H9 (cell line): Measurements from ENCODE around the gene KBTBD8. TPM values are rescaled to one million over a fixed set of nuclear protein-coding genes. Genes with fewer than 3 reads are reported as not detected.

Experiments used
- DNase-seq: peaks from one replicate; pipeline ENCODE4 v3.0.0-alpha.2; 2017
- H2AFZ ChIP-seq: one replicate; pipeline ENCODE4 v1.6.1; 2013; ENCODE audit warnings: mild to moderate bottlenecking, low read length, control low read depth, moderate library complexity
- H2AK5ac ChIP-seq: 2 replicates; pipeline ENCODE4 v1.6.1; 2013; ENCODE audit warnings: low read length, control low read depth, mixed read lengths; ENCODE audit not compliant: insufficient read length
- H2BK120ac ChIP-seq: one replicate; pipeline ENCODE4 v1.6.1; 2013; ENCODE audit warnings: low read depth, mild to moderate bottlenecking, low read length, control low read depth, inconsistent platforms; ENCODE audit not compliant: poor library complexity, severe bottlenecking
- H2BK12ac ChIP-seq: 2 replicates; pipeline ENCODE4 v1.6.1; 2013; ENCODE audit warnings: low read length, control low read depth, mixed read lengths, low read depth; ENCODE audit not compliant: insufficient read length
- H2BK15ac ChIP-seq: 2 replicates; pipeline ENCODE4 v1.6.1; 2013; ENCODE audit warnings: low read depth, low read length, control low read depth
- H2BK20ac ChIP-seq: one replicate; pipeline ENCODE4 v1.6.1; 2013; ENCODE audit warnings: low read depth, mild to moderate bottlenecking, low read length, control low read depth, inconsistent platforms; ENCODE audit not compliant: poor library complexity, severe bottlenecking
- H2BK5ac ChIP-seq: 2 replicates; pipeline ENCODE4 v1.6.1; 2013; ENCODE audit warnings: low read length, control low read depth, mixed read lengths; ENCODE audit not compliant: insufficient read length
- H3K14ac ChIP-seq: 2 replicates; pipeline ENCODE4 v1.6.1; 2013; ENCODE audit warnings: low read length, control low read depth; ENCODE audit not compliant: insufficient read depth
- H3K18ac ChIP-seq: 2 replicates; pipeline ENCODE4 v1.6.1; 2013; ENCODE audit warnings: low read depth, mild to moderate bottlenecking, mixed read lengths, low read length, control low read depth; ENCODE audit not compliant: insufficient read length
- H3K23ac ChIP-seq: 2 replicates; pipeline ENCODE4 v1.6.1; 2013; ENCODE audit warnings: low read length, control low read depth, mixed read lengths, low read depth; ENCODE audit not compliant: insufficient read length
- H3K23me2 ChIP-seq: 2 replicates; pipeline ENCODE4 v1.6.1; 2013; ENCODE audit warnings: low read depth, mild to moderate bottlenecking, mixed read lengths, low read length, control low read depth; ENCODE audit not compliant: insufficient read length, poor library complexity, severe bottlenecking
- H3K27ac ChIP-seq: 2 replicates; pipeline ENCODE4 v1.5.1; 2013; ENCODE audit warnings: low read length, control low read depth, mixed read lengths, low read depth; ENCODE audit not compliant: insufficient read length
- H3K27me3 ChIP-seq: 2 replicates; pipeline ENCODE4 v1.6.1; 2013; ENCODE audit warnings: low read length, control low read depth, inconsistent platforms; ENCODE audit not compliant: insufficient read depth
- H3K4ac ChIP-seq: 2 replicates; pipeline ENCODE4 v1.6.1; 2013; ENCODE audit warnings: low read depth, mild to moderate bottlenecking, control low read depth, inconsistent platforms, low read length, moderate library complexity
- H3K4me1 ChIP-seq: 2 replicates; pipeline ENCODE4 v1.6.1; 2013; ENCODE audit warnings: low read length, control low read depth, inconsistent platforms; ENCODE audit not compliant: insufficient read depth
- H3K4me2 ChIP-seq: 2 replicates; pipeline ENCODE4 v1.6.1; 2013; ENCODE audit warnings: low read length, control low read depth, mixed read lengths; ENCODE audit not compliant: insufficient read length, insufficient read depth
- H3K56ac ChIP-seq: 2 replicates; pipeline ENCODE4 v1.6.1; 2013; ENCODE audit warnings: low read depth, mild to moderate bottlenecking, mixed read lengths, low read length, control low read depth; ENCODE audit not compliant: insufficient read length
- H3K79me1 ChIP-seq: 2 replicates; pipeline ENCODE4 v1.6.1; 2013; ENCODE audit warnings: low read depth, mild to moderate bottlenecking, moderate library complexity, low read length, control low read depth, inconsistent platforms; ENCODE audit not compliant: insufficient read depth, poor library complexity, severe bottlenecking
- H3K79me2 ChIP-seq: 2 replicates; pipeline ENCODE4 v1.6.1; 2013; ENCODE audit warnings: low read length, control low read depth, inconsistent platforms; ENCODE audit not compliant: insufficient read depth
- H3K9ac ChIP-seq: 2 replicates; pipeline ENCODE4 v1.6.1; 2013; ENCODE audit warnings: low read length, control low read depth, mixed read lengths; ENCODE audit not compliant: insufficient read length; ENCODE audit errors: extremely low read depth
- H3K9me3 ChIP-seq: one replicate; pipeline ENCODE4 v1.6.1; 2013; ENCODE audit warnings: low read depth, low read length, inconsistent platforms; ENCODE audit not compliant: control insufficient read depth
- H3T11ph ChIP-seq: one replicate; pipeline ENCODE4 v1.6.1; 2013; ENCODE audit warnings: mild to moderate bottlenecking, low read length, control low read depth, inconsistent platforms
- H4K20me1 ChIP-seq: one replicate; pipeline ENCODE4 v1.6.1; 2013; ENCODE audit not compliant: control insufficient read depth, insufficient read length, insufficient read depth
- H4K5ac ChIP-seq: 2 replicates; pipeline ENCODE4 v1.6.1; 2013; ENCODE audit warnings: low read depth, mild to moderate bottlenecking, mixed read lengths, low read length, control low read depth; ENCODE audit not compliant: insufficient read length
- H4K8ac ChIP-seq: replicated peaks from 2 replicates; pipeline ENCODE4 v1.6.1; 2013; ENCODE audit warnings: low read length, control low read depth, mixed read lengths, low read depth; ENCODE audit not compliant: insufficient read length
- H4K91ac ChIP-seq: 2 replicates; pipeline ENCODE4 v1.6.1; 2013; ENCODE audit warnings: low read depth, mild to moderate bottlenecking, moderate library complexity, mixed read lengths, low read length, control low read depth; ENCODE audit not compliant: insufficient read length
- H3K27ac Mint-ChIP-seq, 3 experiments: 2 replicates in 2 of 3; 3 replicates in 1 of 3; pipeline ENCODE4 v1.8.0; 2020 to 2021; ENCODE audit warnings: mixed read lengths in 3 of 3, mild to moderate bottlenecking in 1 of 3, moderate library complexity in 1 of 3
- H3K27me3 Mint-ChIP-seq: 2 replicates; pipeline ENCODE4 v1.8.0; 2021; ENCODE audit warnings: low read depth, mild to moderate bottlenecking, moderate library complexity, mixed read lengths
- H3K36me3 Mint-ChIP-seq, 3 experiments: 2 replicates in 2 of 3; 3 replicates in 1 of 3; pipeline ENCODE4 v1.8.0; 2020 to 2021; ENCODE audit warnings: low read depth in 3 of 3, mixed read lengths in 3 of 3; ENCODE audit not compliant: insufficient read depth in 1 of 3
- H3K4me1 Mint-ChIP-seq, 2 experiments: 2 replicates each; pipeline ENCODE4 v1.8.0; 2020; ENCODE audit warnings: mixed read lengths in 2 of 2
- H3K4me3 Mint-ChIP-seq, 2 experiments: 2 replicates in 1 of 2; 3 replicates in 1 of 2; pipeline ENCODE4 v1.8.0; 2020 to 2021; ENCODE audit warnings: mild to moderate bottlenecking in 2 of 2, mixed read lengths in 2 of 2, moderate library complexity in 1 of 2
- H3K9me3 Mint-ChIP-seq, 2 experiments: 2 replicates in 1 of 2; 3 replicates in 1 of 2; pipeline ENCODE4 v1.8.0; 2020; ENCODE audit warnings: mild to moderate bottlenecking in 2 of 2, mixed read lengths in 2 of 2, moderate library complexity in 1 of 2
- CTCF ChIP-seq: fragments of 200-600 bp; sonication (generic); conservative IDR thresholded peaks from 3 replicates; pipeline ENCODE4 v1.8.0; 2021; ENCODE audit warnings: antibody characterized with exemption, mild to moderate bottlenecking
- WGBS: extraction: QIAGEN DNeasy Blood & Tissue Kit; methylation state at CpG from one replicate; pipeline ENCODE4 v1.1.7; 2013; ENCODE audit warnings: missing lambda C conversion rate, low lambda C conversion rate, mixed read lengths; ENCODE audit not compliant: insufficient read length; ENCODE audit errors: extremely low coverage; 5-methylcytosine and 5-hydroxymethylcytosine counted together
- total RNA-seq: library from RNA; stranded (reverse); gene quantifications from 2 replicates; pipeline ENCODE4 v1.2.1, GENCODE V29; 2021

Gene KBTBD8
- total RNA-seq, 1 experiment from 2014 or later, result 16.7 TPM

DNA sequence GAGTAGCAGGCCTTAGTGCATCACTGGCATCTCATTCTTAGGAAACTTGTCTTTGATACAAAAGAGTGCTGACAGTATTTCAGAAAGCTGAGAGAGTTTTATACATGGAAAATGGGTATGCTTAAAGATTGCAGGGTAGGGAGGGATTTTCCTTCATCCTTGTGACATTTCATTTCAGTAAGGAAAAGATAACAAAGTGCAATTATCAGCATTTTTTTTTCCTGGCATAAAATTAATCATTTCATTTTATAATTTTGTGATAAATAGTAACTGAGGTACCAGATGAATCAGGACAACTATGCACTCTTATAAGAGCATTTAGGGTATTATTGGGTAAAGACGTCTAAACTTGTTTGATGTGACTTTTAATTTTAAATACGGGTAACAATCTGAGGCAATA, 10.3 kb downstream of the KBTBD8 start:
- Histone ChIP-seq H3K18ac (no peak overlapping the region), H3K14ac (no peak overlapping the region), H3K56ac (no peak overlapping the region), H2AK5ac (no peak overlapping the region), H4K91ac (no peak overlapping the region), H3K27me3 (no peaks in the 10 kb centered on the region), H2BK12ac (no peak overlapping the region), H4K8ac (no peak overlapping the region), H3T11ph (no peak overlapping the region), H4K5ac (no peak overlapping the region), H2BK5ac (no peak overlapping the region), H3K4ac (no peak overlapping the region), H3K9ac (no peak overlapping the region), H2BK20ac (no peak overlapping the region), H4K20me1 (no peaks in the 10 kb centered on the region), H2BK15ac (no peak overlapping the region), H3K9me3 (no peaks in the 10 kb centered on the region), H2BK120ac (no peak overlapping the region), H3K23me2 (no peaks in the 10 kb centered on the region), H3K79me2 (no peaks in the 10 kb centered on the region; the same call in 1 of the 2 replicates), H3K79me1 (peaks cover 3% of the 10 kb centered on the region), H2AFZ (no peak overlapping the region), H3K27ac (no peak overlapping the region), H3K4me1 (no peaks in the 10 kb centered on the region; the same call in 1 of the 2 replicates), H3K4me2 (no peak overlapping the region), H3K23ac (no peak overlapping the region)
- no CpG with 5 or more reads among the region's 2 CpGs for WGBS
- H3K27me3 Mint-ChIP-seq, result no peaks in the 10 kb centered on the region
- TF ChIP-seq CTCF, result no peak
- H3K27ac Mint-ChIP-seq, result peak overlapping the region in 1 of 3 experiments; percentile 20; a peak in 1 of 7 replicates
- peaks cover 12 to 17% of the 10 kb centered on the region in 2 experiments for H3K4me1 Mint-ChIP-seq
- no peak overlapping the region for H3K4me3 Mint-ChIP-seq
- H3K36me3 Mint-ChIP-seq, result peaks cover 0 to 37% (median 4%) of the 10 kb centered on the region in 3 experiments; a peak in 4 of 7 replicates
- no peaks in the 10 kb centered on the region for H3K9me3 Mint-ChIP-seq
- no peak for DNase-seq
